Endothelial cell of umbilical vein (primary cell): ENCODE data around the gene FOXK1.

ENCODE experiments used
- EZH2 ChIP-seq: IDR thresholded peaks from 2 replicates; pipeline ENCODE4 v1.6.1; 2012; ENCODE audit warnings: borderline replicate concordance, low read depth, mild to moderate bottlenecking, moderate library complexity, low read length, inconsistent platforms; ENCODE audit not compliant: severe bottlenecking
- POLR2AphosphoS5 ChIP-seq: IDR thresholded peaks from 2 replicates; pipeline ENCODE4 v1.6.1; 2012; ENCODE audit warnings: low read depth, mild to moderate bottlenecking, control low read depth, low read length, moderate library complexity; ENCODE audit not compliant: insufficient read depth
- TF ChIP-seq, protein P1 (sequence below), 2 donors: IDR thresholded peaks; 1 replicate in 1 of 2; 2 replicates in 1 of 2; pipeline ENCODE4 v1.5.1; 2011; ENCODE audit warnings: low read length in 2 of 2, mild to moderate bottlenecking in 2 of 2, moderate library complexity in 2 of 2, control low read depth in 1 of 2, inconsistent platforms in 1 of 2, low read depth in 1 of 2; ENCODE audit not compliant: insufficient read depth in 1 of 2; ENCODE audit errors: extremely low read depth in 1 of 2

- TF ChIP-seq, protein P1, sequence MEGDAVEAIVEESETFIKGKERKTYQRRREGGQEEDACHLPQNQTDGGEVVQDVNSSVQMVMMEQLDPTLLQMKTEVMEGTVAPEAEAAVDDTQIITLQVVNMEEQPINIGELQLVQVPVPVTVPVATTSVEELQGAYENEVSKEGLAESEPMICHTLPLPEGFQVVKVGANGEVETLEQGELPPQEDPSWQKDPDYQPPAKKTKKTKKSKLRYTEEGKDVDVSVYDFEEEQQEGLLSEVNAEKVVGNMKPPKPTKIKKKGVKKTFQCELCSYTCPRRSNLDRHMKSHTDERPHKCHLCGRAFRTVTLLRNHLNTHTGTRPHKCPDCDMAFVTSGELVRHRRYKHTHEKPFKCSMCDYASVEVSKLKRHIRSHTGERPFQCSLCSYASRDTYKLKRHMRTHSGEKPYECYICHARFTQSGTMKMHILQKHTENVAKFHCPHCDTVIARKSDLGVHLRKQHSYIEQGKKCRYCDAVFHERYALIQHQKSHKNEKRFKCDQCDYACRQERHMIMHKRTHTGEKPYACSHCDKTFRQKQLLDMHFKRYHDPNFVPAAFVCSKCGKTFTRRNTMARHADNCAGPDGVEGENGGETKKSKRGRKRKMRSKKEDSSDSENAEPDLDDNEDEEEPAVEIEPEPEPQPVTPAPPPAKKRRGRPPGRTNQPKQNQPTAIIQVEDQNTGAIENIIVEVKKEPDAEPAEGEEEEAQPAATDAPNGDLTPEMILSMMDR (IDR thresholded peaks at IDR 0.05; ENCODE audit: extremely low read depth in 1 of 2, insufficient read depth in 1 of 2, low read depth in 1 of 2, low read length in 2 of 2) = no peak
- no peak for TF ChIP-seq EZH2
- TF ChIP-seq POLR2AphosphoS5 = no peak
These were observed 2.8 kb downstream of the FOXK1 start for GRCh38 chr7:4684846-4685245.
